Measurements from ENCODE around the gene DBT. TPM values are rescaled to one million over a fixed set of nuclear protein-coding genes. Genes with fewer than 3 reads are reported as not detected.
A peak's percentile ranks its signal among the peaks of the same experiment; 100 is the strongest.

Gene DBT
- total RNA-seq, 2 experiments from 2014 or later: 3.3 to 11.4 TPM

DNA sequence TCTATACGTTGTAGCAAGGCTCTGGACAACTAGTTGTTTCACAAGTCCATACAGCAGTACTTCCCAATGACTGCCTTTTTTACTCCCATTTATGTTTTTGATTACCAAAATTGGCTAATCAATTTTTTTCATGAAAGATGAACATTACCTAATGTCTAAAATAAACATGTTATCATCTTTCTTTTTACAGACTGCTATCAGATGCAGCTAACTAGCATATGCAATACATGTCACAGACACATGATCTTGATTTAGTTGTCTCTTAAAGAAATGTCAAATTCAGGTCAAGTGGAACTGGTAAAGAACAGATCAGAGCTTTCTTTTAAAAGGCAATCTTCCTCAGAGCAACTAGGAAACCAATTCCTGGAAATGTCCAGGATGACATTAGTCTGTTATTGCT lies 630 bp upstream of the DBT start:
- H3K27ac ChIP-seq (ENCODE audit: low read depth, low read length, poor library complexity, severe bottlenecking): no peak overlapping the region

GRCh38 chr1:100249155-100249536 lies 488 bp downstream of the DBT start:
- peaks cover 14% of the 10 kb centered on the region for H3K4me1 ChIP-seq (ENCODE audit: insufficient read depth, low read length, poor library complexity, severe bottlenecking)
- H2AFZ ChIP-seq (ENCODE audit: low read length): peak overlapping the region; percentile 96; the same call in 1 of the 2 replicates
- 0 out of 2 replicates have a peak, but pooled peaks cover 1% of the 10 kb centered on the region for H3K36me3 ChIP-seq (ENCODE audit: insufficient read depth, low read length)
- ChIA-PET CTCF (ENCODE audit: unreplicated experiment) (no interaction called here), POLR2A (interaction anchor here (0.8 to 4.0 kb wide), 8 partner anchors 10 to 646 kb away, joined by 3 to 47 read pairs (median 4); partner anchors contain the start of genes EXTL2, RTCA and SLC35A3)
- H3K9me2 ChIP-seq (ENCODE audit: insufficient read depth, low read length): no peaks in the 10 kb centered on the region
- peaks cover 23% of the 10 kb centered on the region; the same call in 1 of the 2 replicates for H3K79me2 ChIP-seq (ENCODE audit: insufficient read depth, low read depth, low read length)
- H4K20me1 ChIP-seq (ENCODE audit: insufficient read depth, low read length): 0 out of 2 replicates have a peak, but pooled peaks cover 3% of the 10 kb centered on the region
- peak; percentile 10 for DNase-seq (ENCODE audit: low spot score)
- H3K4me3 ChIP-seq (ENCODE audit: low read depth, low read length, poor library complexity, severe bottlenecking): peak overlapping the region; percentile 74
- peak overlapping the region; percentile 4 for H3K27ac ChIP-seq (ENCODE audit: low read depth, low read length, poor library complexity, severe bottlenecking)
- no peaks in the 10 kb centered on the region for H3K9me3 ChIP-seq (ENCODE audit: low read length)
- peak overlapping the region; percentile 93 for H3K4me2 ChIP-seq (ENCODE audit: low read length)
- intact Hi-C loops (cut with micrococcal nuclease; ENCODE audit: unreplicated experiment): loop anchor here (1.0 to 5.0 kb wide), 3 partner anchors 17 to 116 kb away; partner anchors contain the start of genes CDC14A, RTCA, SASS6 and TRMT13
- no peak for TF ChIP-seq EZH2phosphoT487 (IDR thresholded peaks at IDR 0.05; ENCODE audit: borderline replicate concordance, low read depth, low read length)
- TF ChIP-seq, protein P1, sequence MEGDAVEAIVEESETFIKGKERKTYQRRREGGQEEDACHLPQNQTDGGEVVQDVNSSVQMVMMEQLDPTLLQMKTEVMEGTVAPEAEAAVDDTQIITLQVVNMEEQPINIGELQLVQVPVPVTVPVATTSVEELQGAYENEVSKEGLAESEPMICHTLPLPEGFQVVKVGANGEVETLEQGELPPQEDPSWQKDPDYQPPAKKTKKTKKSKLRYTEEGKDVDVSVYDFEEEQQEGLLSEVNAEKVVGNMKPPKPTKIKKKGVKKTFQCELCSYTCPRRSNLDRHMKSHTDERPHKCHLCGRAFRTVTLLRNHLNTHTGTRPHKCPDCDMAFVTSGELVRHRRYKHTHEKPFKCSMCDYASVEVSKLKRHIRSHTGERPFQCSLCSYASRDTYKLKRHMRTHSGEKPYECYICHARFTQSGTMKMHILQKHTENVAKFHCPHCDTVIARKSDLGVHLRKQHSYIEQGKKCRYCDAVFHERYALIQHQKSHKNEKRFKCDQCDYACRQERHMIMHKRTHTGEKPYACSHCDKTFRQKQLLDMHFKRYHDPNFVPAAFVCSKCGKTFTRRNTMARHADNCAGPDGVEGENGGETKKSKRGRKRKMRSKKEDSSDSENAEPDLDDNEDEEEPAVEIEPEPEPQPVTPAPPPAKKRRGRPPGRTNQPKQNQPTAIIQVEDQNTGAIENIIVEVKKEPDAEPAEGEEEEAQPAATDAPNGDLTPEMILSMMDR (conservative IDR thresholded peaks at IDR 0.05; ENCODE audit: low read length): no peak
- TSS peak; percentile 84 for BruUV-seq (replicated peaks)

More for the DNA sequence above, 630 bp upstream of the DBT start:
- DNase-seq (ENCODE audit: low spot score): peak; percentile 4
- Histone ChIP-seq H3K4me3 (ENCODE audit: low read depth, low read length, poor library complexity, severe bottlenecking) (peak overlapping the region; percentile 74), H3K9me2 (ENCODE audit: insufficient read depth, low read length) (no peaks in the 10 kb centered on the region), H3K36me3 (ENCODE audit: insufficient read depth, low read length) (no peaks in the 10 kb centered on the region), H3K9me3 (ENCODE audit: low read length) (no peaks in the 10 kb centered on the region), H3K79me2 (ENCODE audit: insufficient read depth, low read depth, low read length) (peaks cover 20% of the 10 kb centered on the region; the same call in 1 of the 2 replicates), H4K20me1 (ENCODE audit: insufficient read depth, low read length) (0 out of 2 replicates have a peak, but pooled peaks cover 3% of the 10 kb centered on the region), H3K4me1 (ENCODE audit: insufficient read depth, low read length, poor library complexity, severe bottlenecking) (peaks cover 14% of the 10 kb centered on the region), H3K4me2 (ENCODE audit: low read length) (peak overlapping the region; percentile 93), H2AFZ (ENCODE audit: low read length) (peak overlapping the region; percentile 96)
- CTCF ChIA-PET (ENCODE audit: unreplicated experiment): interaction anchor here (0.6 kb wide), 1 partner anchor 31 kb away, joined by 3 read pairs; no protein-coding TSS in a partner anchor
- POLR2A ChIA-PET: interaction anchor here (0.6 to 4.0 kb wide), 9 partner anchors 9 to 645 kb away, joined by 3 to 47 read pairs (median 4); partner anchors contain the start of genes EXTL2, RTCA and SLC35A3
- no peak for TF ChIP-seq EZH2phosphoT487 (IDR thresholded peaks at IDR 0.05; ENCODE audit: borderline replicate concordance, low read depth, low read length)
- TF ChIP-seq, protein P1 (conservative IDR thresholded peaks at IDR 0.05; ENCODE audit: low read length): no peak
- BruUV-seq (replicated peaks): no TSS peak
- intact Hi-C loops (cut with micrococcal nuclease; ENCODE audit: unreplicated experiment): no loop called here

DNA sequence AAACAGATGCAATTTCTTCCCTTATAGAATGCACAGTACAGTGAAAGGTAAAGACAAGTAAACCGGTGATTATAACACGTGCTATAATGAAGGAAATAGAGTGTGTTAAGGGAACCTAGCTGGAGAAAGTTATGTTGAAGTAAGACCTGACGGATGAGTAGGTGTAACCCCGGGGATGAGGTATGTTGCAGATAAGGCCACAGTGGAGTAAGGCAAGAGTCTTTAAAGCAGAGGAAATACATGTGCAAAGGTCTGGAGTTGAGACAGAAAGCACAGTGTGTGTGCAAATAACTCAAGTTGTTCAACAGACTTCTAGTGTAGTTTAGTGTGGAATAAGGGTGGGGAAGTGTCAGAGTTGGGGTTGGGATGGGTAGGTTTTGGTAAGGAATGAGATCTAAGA lies 2.9 kb downstream of the DBT start:
- no peaks in the 10 kb centered on the region for H3K9me2 ChIP-seq (ENCODE audit: insufficient read depth, low read length)
- H3K4me2 ChIP-seq (ENCODE audit: low read length): peak overlapping the region; percentile 21; the same call in 1 of the 2 replicates
- DNase-seq (ENCODE audit: low spot score): no peak
- no TSS peak for BruUV-seq (replicated peaks)
- TF ChIP-seq EZH2phosphoT487 (IDR thresholded peaks at IDR 0.05; ENCODE audit: borderline replicate concordance, low read depth, low read length): no peak
- TF ChIP-seq, protein P1 (conservative IDR thresholded peaks at IDR 0.05; ENCODE audit: low read length): no peak
- H3K27ac ChIP-seq (ENCODE audit: low read depth, low read length, poor library complexity, severe bottlenecking): no peak overlapping the region
- H3K4me3 ChIP-seq (ENCODE audit: low read depth, low read length, poor library complexity, severe bottlenecking): no peak overlapping the region
- no peaks in the 10 kb centered on the region for H3K9me3 ChIP-seq (ENCODE audit: low read length)
- H2AFZ ChIP-seq (ENCODE audit: low read length): no peak overlapping the region
- 0 out of 2 replicates have a peak, but pooled peaks cover 3% of the 10 kb centered on the region for H4K20me1 ChIP-seq (ENCODE audit: insufficient read depth, low read length)
- peaks cover 14% of the 10 kb centered on the region for H3K4me1 ChIP-seq (ENCODE audit: insufficient read depth, low read length, poor library complexity, severe bottlenecking)
- 0 out of 2 replicates have a peak, but pooled peaks cover 2% of the 10 kb centered on the region for H3K36me3 ChIP-seq (ENCODE audit: insufficient read depth, low read length)
- intact Hi-C loops (cut with micrococcal nuclease; ENCODE audit: unreplicated experiment): loop anchor here (5.0 kb wide), 1 partner anchor 106 kb away; the partner anchor contains the start of gene CDC14A
- CTCF ChIA-PET (ENCODE audit: unreplicated experiment): no interaction called here
- POLR2A ChIA-PET: interaction anchor here (0.7 to 0.8 kb wide), 3 partner anchors 9 to 859 kb away, joined by 3 to 9 read pairs (median 3); no protein-coding TSS in a partner anchor
- H3K79me2 ChIP-seq (ENCODE audit: insufficient read depth, low read depth, low read length): peaks cover 38% of the 10 kb centered on the region; the same call in 1 of the 2 replicates

Data from OCI-LY7 (cell line).